ENCODE data around the gene SENP8. TPM values are rescaled to one million over a fixed set of nuclear protein-coding genes. Genes with fewer than 3 reads are reported as not detected.

Gene SENP8
- total RNA-seq, 1 donor from 2014 or later: 3.7 TPM

DNA sequence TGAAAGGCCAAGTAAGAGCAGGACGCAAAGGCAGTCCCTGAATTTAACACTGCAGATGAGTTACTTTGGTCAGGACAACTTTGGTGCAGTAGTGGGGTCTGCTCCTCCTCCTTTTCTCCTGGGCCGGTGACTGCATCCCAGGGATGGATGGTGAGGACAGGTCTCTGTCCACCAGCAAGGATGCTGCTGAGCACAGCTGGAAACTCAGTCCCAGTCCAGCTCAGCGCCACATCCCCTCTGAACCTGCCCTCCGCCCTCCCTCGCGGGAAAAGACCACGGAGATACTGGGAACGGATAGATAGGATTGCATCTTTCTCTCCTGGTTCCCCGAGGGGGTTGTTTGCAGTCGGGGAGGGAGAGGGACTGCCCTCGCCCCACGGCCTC is 65.6 kb downstream of the SENP8 start:
- H3K9me3 Mint-ChIP-seq: no peaks in the 10 kb centered on the region
- peak overlapping the region; percentile 40 for H3K4me3 Mint-ChIP-seq
- peaks cover 4% of the 10 kb centered on the region for H3K4me1 Mint-ChIP-seq
- peaks cover 15% of the 10 kb centered on the region for H3K27me3 Mint-ChIP-seq (ENCODE audit: low read depth)
- no peak overlapping the region for H3K27ac Mint-ChIP-seq
- H3K36me3 Mint-ChIP-seq: no peaks in the 10 kb centered on the region
- no peak for TF ChIP-seq CTCF (IDR thresholded peaks at IDR 0.05; ENCODE audit: unreplicated experiment)
- no peak for DNase-seq (ENCODE audit: low spot score in 2 of 2, unreplicated experiment in 2 of 2)

GRCh38 chr15:72184165-72184811 is 66.1 kb downstream of the SENP8 start:
- TF ChIP-seq CTCF (IDR thresholded peaks at IDR 0.05; ENCODE audit: unreplicated experiment): no peak
- Mint-ChIP-seq H3K9me3 (no peaks in the 10 kb centered on the region), H3K27me3 (ENCODE audit: low read depth) (peaks cover 15% of the 10 kb centered on the region), H3K4me1 (peaks cover 4% of the 10 kb centered on the region), H3K4me3 (peak overlapping the region; percentile 40), H3K27ac (no peak overlapping the region), H3K36me3 (no peaks in the 10 kb centered on the region)
- DNase-seq (ENCODE audit: low spot score in 2 of 2, unreplicated experiment in 2 of 2): no peak

GRCh38 chr15:72189250-72189902 is 71.2 kb downstream of the SENP8 start:
- no peak overlapping the region for H3K27ac Mint-ChIP-seq
- H3K27me3 Mint-ChIP-seq (ENCODE audit: low read depth): peaks cover 17% of the 10 kb centered on the region
- no peaks in the 10 kb centered on the region for H3K36me3 Mint-ChIP-seq
- H3K4me1 Mint-ChIP-seq: peaks cover 3% of the 10 kb centered on the region
- no peak for TF ChIP-seq CTCF (IDR thresholded peaks at IDR 0.05; ENCODE audit: unreplicated experiment)
- DNase-seq (ENCODE audit: low spot score in 2 of 2, unreplicated experiment in 2 of 2): no peak
- no peaks in the 10 kb centered on the region for H3K9me3 Mint-ChIP-seq
- no peak overlapping the region for H3K4me3 Mint-ChIP-seq

DNA sequence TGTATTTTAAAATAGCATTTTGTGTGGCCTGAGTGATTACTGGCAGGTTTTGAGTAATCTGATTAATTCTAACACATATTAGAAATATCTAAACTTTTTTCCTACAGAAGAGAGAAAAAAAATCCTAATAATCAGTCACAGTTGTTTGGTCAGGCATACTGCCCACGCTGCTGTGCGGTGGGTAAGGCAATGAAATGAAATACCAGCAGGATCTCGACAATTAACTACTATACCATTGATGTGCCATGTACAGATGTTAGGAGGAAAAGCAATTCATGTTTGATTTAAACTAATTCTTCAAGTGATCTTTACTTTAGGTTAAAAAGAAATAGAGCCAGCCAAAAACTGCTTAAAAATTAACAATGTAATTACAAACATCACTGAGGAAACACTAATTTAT is 74.2 kb downstream of the SENP8 start:
- Mint-ChIP-seq H3K27me3 (ENCODE audit: low read depth) (peaks cover 33% of the 10 kb centered on the region), H3K27ac (no peak overlapping the region), H3K36me3 (no peaks in the 10 kb centered on the region), H3K4me3 (no peak overlapping the region), H3K4me1 (peaks cover 3% of the 10 kb centered on the region), H3K9me3 (no peaks in the 10 kb centered on the region)
- no peak for TF ChIP-seq CTCF (IDR thresholded peaks at IDR 0.05; ENCODE audit: unreplicated experiment)
- no peak for DNase-seq (ENCODE audit: low spot score in 2 of 2, unreplicated experiment in 2 of 2)

Other genes with a start within 250 kb of the SENP8 start
- 70.1 to 86.1 TPM (median 79.5 TPM) in 3 replicates for gene MYO9A, start 253 bp upstream of the SENP8 start, total RNA-seq
- gene GRAMD2A, start 79.4 kb downstream of the SENP8 start, total RNA-seq: 2.0 to 3.5 TPM (median 2.6 TPM) in 3 replicates
- 424 to 453 TPM (median 452 TPM) in 3 replicates for gene PKM, start 112.8 kb downstream of the SENP8 start, total RNA-seq
- 127 to 138 TPM (median 134 TPM) in 3 replicates for gene PARP6, start 154.2 kb downstream of the SENP8 start, total RNA-seq
- gene CELF6, start 201.8 kb downstream of the SENP8 start, total RNA-seq: 1.2 to 1.9 TPM (median 1.3 TPM) in 3 replicates